H1 (cell line): ENCODE results near the gene SRGAP3. TPM values are rescaled to one million over a fixed set of nuclear protein-coding genes. Genes with fewer than 3 reads are reported as not detected.

ENCODE experiments used
- CTCF ChIA-PET: fragments of 300-600 bp; sonication (Branson Sonifier 250); formaldehyde crosslinking; loops from one replicate; lab custom pipeline; 2021; ENCODE audit not compliant: partially characterized antibody; lab: Charles Lee
- POLR2A ChIA-PET: fragments of 300-600 bp; sonication (Branson Sonifier 250); formaldehyde crosslinking; loops from one replicate; lab custom pipeline; 2021; ENCODE audit warnings: inconsistent platforms; ENCODE audit not compliant: partially characterized antibody; lab: Charles Lee
- DNase-seq, 2 experiments: peaks; one replicate each; pipeline versions ENCODE4 v3.0.0 to v3.0.0-alpha.2; 2010 to 2022; ENCODE audit warnings: low spot score in 2 of 2, low read depth in 1 of 2, mixed read lengths in 1 of 2
- FAIRE-seq: peaks from 2 replicates; lab custom pipeline; 2011; peaks lifted over from hg19 to GRCh38; lab: Jason Lieb, UNC
- H2AFZ ChIP-seq: 2 replicates; pipeline ENCODE4 v1.8.1; 2012; ENCODE audit warnings: low read length, inconsistent platforms
- H2AK5ac ChIP-seq: 2 replicates; pipeline ENCODE4 v1.6.1; 2013; ENCODE audit warnings: low read depth, low read length
- H2BK120ac ChIP-seq: replicated peaks from 2 replicates; pipeline ENCODE3; 2013; ENCODE audit warnings: low read depth, low read length, inconsistent platforms
- H2BK12ac ChIP-seq: 2 replicates; pipeline ENCODE4 v1.6.1; 2013; ENCODE audit warnings: low read depth, low read length
- H2BK15ac ChIP-seq: 2 replicates; pipeline ENCODE4 v1.6.1; 2013; ENCODE audit warnings: low read length
- H2BK20ac ChIP-seq: 2 replicates; pipeline ENCODE4 v1.6.1; 2013; ENCODE audit warnings: low read length
- H2BK5ac ChIP-seq: 2 replicates; pipeline ENCODE4 v1.6.1; 2013; ENCODE audit warnings: low read depth, low read length
- H3K14ac ChIP-seq: 2 replicates; pipeline ENCODE4 v1.6.1; 2013; ENCODE audit warnings: inconsistent platforms; ENCODE audit not compliant: insufficient read length
- H3K18ac ChIP-seq: 2 replicates; pipeline ENCODE4 v1.6.1; 2013; ENCODE audit warnings: low read length; ENCODE audit errors: extremely low read depth
- H3K23ac ChIP-seq: 2 replicates; pipeline ENCODE4 v1.6.1; 2013; ENCODE audit warnings: inconsistent platforms; ENCODE audit not compliant: insufficient read length
- H3K23me2 ChIP-seq: 2 replicates; pipeline ENCODE4 v1.6.1; 2013; ENCODE audit warnings: low read depth, low read length
- H3K27ac ChIP-seq: 2 replicates; pipeline ENCODE4 v1.6.1; 2011; ENCODE audit warnings: low read depth, low read length, inconsistent platforms
- H3K27me3 ChIP-seq, 4 experiments: replicated peaks in 1 of 4; 1 replicate in 1 of 4; 2 replicates in 3 of 4; pipeline versions ENCODE4 v1.6.1 to v1.8.1; 2011 to 2013; ENCODE audit warnings: low read length in 3 of 4, mild to moderate bottlenecking in 3 of 4, inconsistent platforms in 2 of 4, mixed read lengths in 2 of 4, moderate library complexity in 1 of 4; ENCODE audit not compliant: control insufficient read depth in 3 of 4, insufficient read depth in 3 of 4; ENCODE audit errors: extremely low read depth in 1 of 4
- H3K36me3 ChIP-seq, 4 experiments: 2 replicates each; pipeline versions ENCODE4 v1.6.1 to v1.8.1; 2011 to 2013; ENCODE audit warnings: mild to moderate bottlenecking in 4 of 4, low read length in 3 of 4, moderate library complexity in 2 of 4, control low read depth in 1 of 4, inconsistent platforms in 1 of 4; ENCODE audit not compliant: insufficient read depth in 4 of 4, control insufficient read depth in 2 of 4
- H3K4ac ChIP-seq: replicated peaks from 2 replicates; pipeline ENCODE3; 2013; ENCODE audit warnings: low read length, low read depth, mixed read lengths, inconsistent platforms; ENCODE audit not compliant: insufficient read length
- H3K4me1 ChIP-seq, 4 experiments: replicated peaks in 1 of 4; 1 replicate in 1 of 4; 2 replicates in 3 of 4; pipeline versions ENCODE4 v1.6.1 to v1.8.1; 2011 to 2013; ENCODE audit warnings: low read length in 3 of 4, inconsistent platforms in 2 of 4, mixed read lengths in 1 of 4; ENCODE audit not compliant: insufficient read depth in 4 of 4, control insufficient read depth in 3 of 4
- H3K4me2 ChIP-seq, 2 experiments: 2 replicates each; pipeline versions ENCODE4 v1.6.1 to v1.8.1; 2011 to 2013; ENCODE audit warnings: low read depth in 2 of 2, low read length in 2 of 2, control low read depth in 1 of 2, inconsistent platforms in 1 of 2, mild to moderate bottlenecking in 1 of 2; ENCODE audit not compliant: insufficient read depth in 1 of 2
- H3K4me3 ChIP-seq, 4 experiments: fragments of 200-600, 300-600 bp in 1 of 4; sonication (generic), shearing (Covaris generic), sonication (Bioruptor Twin) in 1 of 4; 2 replicates each; pipeline versions ENCODE4 v1.5.1 to v1.8.1; 2011 to 2016; ENCODE audit warnings: low read length in 4 of 4, low read depth in 3 of 4, control low read depth in 2 of 4, inconsistent platforms in 2 of 4, mild to moderate bottlenecking in 2 of 4, mixed read lengths in 1 of 4, moderate library complexity in 1 of 4; ENCODE audit not compliant: insufficient read depth in 2 of 4; ENCODE audit errors: extremely low read depth in 1 of 4
- H3K56ac ChIP-seq: replicated peaks from 2 replicates; pipeline ENCODE3; 2013; ENCODE audit warnings: low read depth, mild to moderate bottlenecking, mixed read lengths, low read length, inconsistent platforms; ENCODE audit not compliant: insufficient read length
- H3K79me1 ChIP-seq: 2 replicates; pipeline ENCODE4 v1.6.1; 2013; ENCODE audit warnings: low read depth, low read length, control low read depth
- H3K79me2 ChIP-seq, 2 experiments: 2 replicates each; pipeline versions ENCODE4 v1.6.1 to v1.8.1; 2012 to 2013; ENCODE audit warnings: low read length in 2 of 2, mild to moderate bottlenecking in 2 of 2, inconsistent platforms in 1 of 2; ENCODE audit not compliant: insufficient read depth in 2 of 2, control insufficient read depth in 1 of 2
- H3K9ac ChIP-seq, 4 experiments: replicated peaks in 1 of 4; 1 replicate in 1 of 4; 2 replicates in 3 of 4; pipeline versions ENCODE4 v1.6.1 to v1.8.1; 2011 to 2013; ENCODE audit warnings: low read depth in 3 of 4, low read length in 3 of 4, control low read depth in 2 of 4, mild to moderate bottlenecking in 2 of 4, moderate library complexity in 2 of 4, inconsistent platforms in 1 of 4; ENCODE audit errors: extremely low read depth in 1 of 4
- H3K9me3 ChIP-seq, 2 experiments: 2 replicates each; pipeline versions ENCODE4 v1.6.1 to v1.8.1; 2012 to 2013; ENCODE audit warnings: mild to moderate bottlenecking in 2 of 2, moderate library complexity in 2 of 2, control low read depth in 1 of 2, inconsistent platforms in 1 of 2, low read depth in 1 of 2, low read length in 1 of 2, mixed read lengths in 1 of 2; ENCODE audit not compliant: insufficient read depth in 2 of 2
- H4K20me1 ChIP-seq, 2 experiments: replicated peaks in 1 of 2; 2 replicates each; pipeline versions ENCODE3 to v1.8.1; 2011 to 2013; ENCODE audit warnings: inconsistent platforms in 2 of 2, low read length in 2 of 2, mild to moderate bottlenecking in 1 of 2; ENCODE audit not compliant: insufficient read depth in 2 of 2, control insufficient read depth in 1 of 2
- H4K5ac ChIP-seq: 2 replicates; pipeline ENCODE4 v1.6.1; 2013; ENCODE audit warnings: low read length, low read depth, mixed read lengths, inconsistent platforms; ENCODE audit not compliant: insufficient read length
- H4K8ac ChIP-seq: 2 replicates; pipeline ENCODE4 v1.8.0; 2013; ENCODE audit warnings: mild to moderate bottlenecking, moderate library complexity, low read length, inconsistent platforms; ENCODE audit not compliant: insufficient read depth; ENCODE audit errors: extremely low read depth
- H4K91ac ChIP-seq: replicated peaks from 2 replicates; pipeline ENCODE3; 2013; ENCODE audit warnings: low read length, mixed read lengths, inconsistent platforms; ENCODE audit not compliant: insufficient read length
- ASH2L ChIP-seq: fragments of 200-600, 300-600 bp; sonication (generic); IDR thresholded peaks from one replicate; pipeline ENCODE4 v1.7.1; 2017; ENCODE audit warnings: low read length
- CBX5 ChIP-seq: fragments of 300-800, 300-1000 bp; sonication (generic); IDR thresholded peaks from 2 replicates; pipeline ENCODE4 v1.7.1; 2016; ENCODE audit warnings: antibody characterized with exemption, low read length, low read depth
- CHD1 ChIP-seq: IDR thresholded peaks from 2 replicates; pipeline ENCODE4 v1.6.1; 2012; ENCODE audit warnings: low read depth, low read length, improper control_type of control experiment
- CHD2 ChIP-seq: IDR thresholded peaks from 2 replicates; pipeline ENCODE4 v1.6.1; 2012; ENCODE audit warnings: low read length, improper control_type of control experiment
- CTBP2 ChIP-seq: IDR thresholded peaks from 2 replicates; pipeline ENCODE4 v1.7.0; 2011; ENCODE audit warnings: borderline replicate concordance, mild to moderate bottlenecking, moderate library complexity, mixed read lengths, low read length; ENCODE audit not compliant: insufficient read depth, insufficient read length
- EGR1 ChIP-seq: IDR thresholded peaks from 2 replicates; pipeline ENCODE4 v1.6.1; 2011; ENCODE audit warnings: low read depth, low read length, borderline replicate concordance
- KDM4A ChIP-seq: IDR thresholded peaks from one replicate; pipeline ENCODE4 v1.7.1; 2012; ENCODE audit warnings: low read depth, mild to moderate bottlenecking, moderate library complexity, low read length, inconsistent platforms; ENCODE audit not compliant: severe bottlenecking
- MAFK ChIP-seq: IDR thresholded peaks from 2 replicates; pipeline ENCODE4 v1.6.1; 2012; ENCODE audit warnings: low read depth, mild to moderate bottlenecking, improper control_type of control experiment, low read length
- SP1 ChIP-seq: IDR thresholded peaks from 2 replicates; pipeline ENCODE4 v1.6.1; 2011; ENCODE audit warnings: low read depth, low read length
- SP4 ChIP-seq: IDR thresholded peaks from 2 replicates; pipeline ENCODE4 v1.6.1; 2012; ENCODE audit warnings: low read length, inconsistent platforms
- ZNF274 ChIP-seq: IDR thresholded peaks from 2 replicates; pipeline ENCODE4 v1.7.0; 2012; ENCODE audit warnings: low read length, borderline replicate concordance; ENCODE audit errors: extremely low read depth
- WGBS, 2 experiments: shearing (Covaris generic) in 1 of 2; methylation state at CpG; one replicate each; pipeline versions ENCODE4 v1.1.6 to v1.1.7; 2013 to 2015; ENCODE audit warnings: low lambda C conversion rate in 2 of 2, mixed read lengths in 2 of 2, inconsistent platforms in 1 of 2, low coverage in 1 of 2, missing lambda C conversion rate in 1 of 2; ENCODE audit not compliant: insufficient replicate concordance in 2 of 2, insufficient coverage in 1 of 2, insufficient read length in 1 of 2; ENCODE audit errors: extremely low coverage in 1 of 2, missing lambda C conversion rate in 1 of 2; 5-methylcytosine and 5-hydroxymethylcytosine counted together
- polyA plus RNA-seq, 7 experiments: library from polyadenylated mRNA; depleted of rRNA in 3 of 7; stranded (reverse) in 5 of 7; unstranded in 2 of 7; fragments of >200 nt in 5 of 7; fragments of 200-250 nt in 2 of 7; gene quantifications; 1 replicate in 5 of 7; 2 replicates in 1 of 7; 4 replicates in 1 of 7; pipeline versions ENCODE4 v1.2.1 to v1.2.3, GENCODE V29; 2011 to 2013; ENCODE audit warnings: missing spikeins in 2 of 7, mixed read lengths in 2 of 7
- total RNA-seq: library from RNA; stranded (reverse); fragmentation: NEBNext Ultra II Directional; extraction: Animal tissue kit (Norgen Biotek cat#: 25700); gene quantifications from 2 replicates; pipeline ENCODE4 v1.2.1, GENCODE V29; 2021
- TF ChIP-seq, protein P1 (sequence below): IDR thresholded peaks from 2 replicates; pipeline ENCODE4 v1.6.1; 2011; ENCODE audit warnings: low read depth, mild to moderate bottlenecking, low read length; ENCODE audit not compliant: insufficient read depth

SRGAP3 gene
- total and polyA plus RNA-seq, 2 of the 8 experiments (the other 6 are each of a cell fraction or from before 2014, with no cell fraction given) = 5.8 to 11.4 TPM

GRCh38 chr3:9276761-9277370 is 27.4 kb upstream of the SRGAP3 start:
- Histone ChIP-seq H2BK20ac (no peak overlapping the region), H3K18ac (no peak overlapping the region), H3K79me1 (no peaks in the 10 kb centered on the region), H4K8ac (no peak overlapping the region), H3K23ac (no peak overlapping the region), H2AFZ (no peak overlapping the region), H3K79me2 (no peaks in the 10 kb centered on the region), H3K36me3 (no peaks in the 10 kb centered on the region), H3K4me3 (no peak overlapping the region), H3K4me2 (no peak overlapping the region), H3K23me2 (no peaks in the 10 kb centered on the region), H3K14ac (no peak overlapping the region), H3K9ac (no peak overlapping the region), H2BK5ac (no peak overlapping the region), H4K5ac (no peak overlapping the region), H2AK5ac (no peak overlapping the region), H3K27me3 (no peaks in the 10 kb centered on the region), H3K56ac (no peak overlapping the region), H4K91ac (no peak overlapping the region), H4K20me1 (no peaks in the 10 kb centered on the region), H2BK15ac (no peak overlapping the region), H2BK120ac (no peak overlapping the region), H3K4ac (no peak overlapping the region), H3K9me3 (no peaks in the 10 kb centered on the region), H3K27ac (no peak overlapping the region), H3K4me1 (peaks cover 5 to 8% (median 6%) of the 10 kb centered on the region in 4 experiments), H2BK12ac (no peak overlapping the region)
- DNase-seq (no peak), FAIRE-seq (no peak)
- ChIA-PET POLR2A (no interaction called here), CTCF (interaction anchor here (0.6 to 1.3 kb wide), 4 partner anchors 25 to 483 kb away, joined by 3 to 4 read pairs (median 3); no protein-coding TSS in a partner anchor)
- WGBS, 2 experiments = 91% methylated on average over 6 of the region's 6 CpGs; no CpG with 5 or more reads in 1 of the 2 experiments
- TF ChIP-seq CTBP2 = no peak
- no peak for TF ChIP-seq CHD2
- TF ChIP-seq EGR1 = no peak
- TF ChIP-seq ZNF274 = no peak
- TF ChIP-seq KDM4A = no peak
- no peak for TF ChIP-seq SP4
- no peak for TF ChIP-seq SP1
- no peak for TF ChIP-seq CBX5
- no peak for TF ChIP-seq CHD1
- no peak for TF ChIP-seq ASH2L
- TF ChIP-seq MAFK = no peak
- TF ChIP-seq, protein P1, sequence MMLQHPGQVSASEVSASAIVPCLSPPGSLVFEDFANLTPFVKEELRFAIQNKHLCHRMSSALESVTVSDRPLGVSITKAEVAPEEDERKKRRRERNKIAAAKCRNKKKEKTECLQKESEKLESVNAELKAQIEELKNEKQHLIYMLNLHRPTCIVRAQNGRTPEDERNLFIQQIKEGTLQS = no peak
